NOMO-1 treated with dmso at 0.1 percent for 144 hours (cell line): ENCODE data around the gene C3orf33.

Source experiments
- DNase-seq: peaks from one replicate; lab custom pipeline; 2025; ENCODE audit not compliant: unreplicated experiment; lab: John Stamatoyannopoulos, UW

The C3orf33 gene

DNA sequence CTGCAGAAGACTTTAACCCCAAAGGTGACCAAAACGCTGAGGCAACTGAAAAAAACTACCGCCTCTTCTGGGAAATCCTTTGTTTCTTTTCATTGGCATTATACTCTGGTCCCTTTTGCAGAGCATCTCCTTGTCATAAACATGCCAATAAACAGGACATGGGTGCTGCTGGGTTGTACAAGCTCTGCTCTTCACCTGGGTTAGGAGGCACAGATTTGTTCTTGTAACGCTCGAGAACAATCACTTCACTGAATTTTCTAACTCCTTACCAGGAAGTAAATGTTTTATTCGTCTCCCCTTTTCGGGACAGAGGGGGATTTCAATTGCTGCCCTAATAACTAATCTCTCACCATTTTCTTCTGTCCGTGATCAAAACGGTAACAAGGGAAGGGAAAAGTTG lies 62.5 kb downstream of the C3orf33 start:
- no peak for DNase-seq

DNA sequence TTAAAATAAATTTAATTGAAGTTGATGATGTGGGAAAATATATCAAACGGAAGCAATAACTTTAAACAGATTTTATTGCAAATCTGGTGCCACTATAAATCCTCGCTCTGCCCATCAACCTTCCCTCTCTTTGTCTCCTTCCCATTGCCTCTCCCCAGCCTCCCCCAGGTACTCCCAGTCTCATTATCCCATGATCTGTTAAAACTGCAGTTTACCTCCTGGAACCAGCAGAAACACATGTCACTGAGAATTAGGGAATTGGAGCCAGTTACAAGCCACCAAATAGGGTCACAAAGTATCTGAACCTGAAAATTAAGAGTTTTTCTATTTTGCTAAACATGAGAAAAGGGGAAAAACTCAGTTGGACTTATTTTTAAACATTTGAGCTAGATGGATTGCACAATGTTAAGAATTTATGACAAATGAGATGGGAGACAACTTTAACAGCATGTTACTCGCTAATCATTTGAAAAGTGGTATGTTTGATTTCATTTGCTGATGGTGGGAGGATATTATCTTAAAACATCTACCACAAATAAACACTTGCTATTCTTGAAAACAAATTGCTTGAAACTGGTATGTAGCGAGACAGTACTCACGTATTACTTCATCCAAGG lies 63.6 kb downstream of the C3orf33 start:
- DNase-seq, result no peak

DNA sequence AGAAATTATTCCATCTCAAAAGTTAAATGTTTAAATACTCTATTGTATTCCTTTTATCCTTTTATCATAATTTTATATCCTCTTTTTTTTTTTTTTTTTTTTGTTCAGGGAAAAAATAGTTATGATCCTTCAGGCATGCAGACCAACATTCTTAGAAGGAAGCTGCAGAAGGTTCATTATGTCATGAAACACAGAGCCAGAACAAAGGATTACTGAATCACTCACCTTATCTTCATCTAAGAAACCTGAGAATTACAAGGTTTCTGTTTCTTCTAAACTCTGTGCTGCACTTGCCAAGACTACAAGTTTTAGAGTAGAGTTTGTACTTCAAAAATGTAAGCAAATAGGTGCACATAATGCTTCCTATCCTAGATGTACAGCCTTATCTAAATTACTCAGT lies 64.5 kb downstream of the C3orf33 start:
- DNase-seq, result no peak

DNA sequence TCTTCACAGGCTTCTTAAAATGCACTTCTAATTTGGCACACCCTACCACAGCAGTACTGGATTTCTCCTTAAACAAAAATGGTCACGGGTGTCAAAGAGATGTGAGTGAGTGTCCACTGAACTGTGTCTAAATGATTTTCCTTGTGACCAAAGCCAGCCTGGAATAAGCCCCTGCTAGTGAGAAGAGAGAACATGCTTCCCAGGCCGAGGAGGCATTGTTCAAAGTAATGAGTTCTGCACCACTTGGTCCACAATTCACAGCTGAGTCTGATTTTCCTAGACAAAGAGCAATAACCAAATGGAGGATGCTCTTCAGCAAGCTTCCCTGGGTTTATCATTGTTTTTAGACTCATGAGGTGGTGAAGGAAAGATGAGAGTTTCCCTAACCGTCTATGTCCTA lies 65.0 kb downstream of the C3orf33 start:
- no peak for DNase-seq

DNA sequence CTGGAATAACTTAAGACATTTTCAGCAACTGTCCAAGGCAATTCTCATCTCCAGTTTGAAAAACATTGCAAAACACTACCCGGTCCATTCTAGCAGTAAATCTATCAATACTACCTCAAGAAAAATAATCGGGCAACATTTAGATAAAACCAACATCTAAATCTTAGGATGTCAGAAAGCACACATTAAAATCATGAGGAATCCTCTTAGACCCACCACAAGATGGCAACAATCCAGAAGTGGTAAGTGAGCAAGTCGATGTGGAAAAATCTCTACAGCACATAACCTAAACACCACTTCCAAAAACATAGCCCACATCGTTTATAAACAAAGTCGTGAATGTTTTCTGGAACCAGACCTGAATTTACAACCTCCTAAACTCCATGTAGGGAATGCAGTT lies 66.9 kb downstream of the C3orf33 start:
- no peak for DNase-seq

DNA sequence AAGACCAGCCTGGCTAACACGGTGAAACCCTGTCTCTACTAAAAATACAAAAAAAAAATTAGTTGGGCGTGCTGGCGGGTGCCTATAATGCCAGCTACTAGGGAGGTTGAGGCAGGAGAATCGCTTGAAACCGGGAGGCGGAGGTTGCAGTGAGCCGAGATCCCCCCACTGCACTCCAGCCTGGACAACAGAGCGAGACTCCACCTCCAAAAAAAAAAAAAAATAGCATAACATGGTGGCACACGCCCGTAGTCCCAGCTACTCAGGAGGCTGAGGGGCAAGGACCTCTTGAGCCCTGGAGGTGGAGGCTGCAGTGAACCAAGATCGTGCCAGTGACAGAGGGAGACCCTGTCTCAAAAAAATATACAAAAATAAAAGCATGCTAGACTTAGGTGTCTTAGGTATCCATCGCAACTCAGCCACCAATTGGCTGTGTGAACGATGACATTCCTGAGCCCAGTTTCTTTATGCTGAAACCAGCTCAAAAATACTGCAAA lies 67.5 kb downstream of the C3orf33 start:
- DNase-seq, result no peak

DNA sequence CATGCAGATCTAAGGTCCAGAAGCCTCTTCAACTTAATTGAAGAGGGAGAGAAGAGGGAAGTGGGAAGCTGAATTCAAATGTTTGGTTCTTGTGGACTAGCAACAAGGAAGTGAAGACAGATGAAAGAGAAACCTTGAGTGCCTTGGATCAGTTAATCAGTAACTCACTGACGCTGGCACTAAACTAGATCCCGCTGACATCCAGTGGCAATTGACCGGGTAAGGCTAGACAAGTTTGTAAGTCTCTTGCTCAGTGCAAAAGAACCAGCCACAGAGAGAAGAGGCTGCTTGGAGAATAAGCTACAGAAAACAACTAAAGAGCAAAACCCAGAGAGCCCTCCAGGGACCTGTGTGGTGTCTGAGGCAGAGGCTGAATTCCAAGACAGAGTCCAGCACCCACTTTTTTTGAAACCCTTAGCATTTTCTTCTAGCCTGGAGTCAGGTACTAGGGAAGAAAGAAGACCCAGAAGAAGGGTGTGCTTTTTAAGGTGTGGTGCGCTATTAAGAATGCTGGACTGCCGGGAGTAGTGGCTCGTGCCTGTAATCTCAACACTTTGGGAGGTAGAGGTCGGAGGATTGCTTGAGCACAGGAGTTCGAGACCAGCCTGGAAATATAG lies 68.1 kb downstream of the C3orf33 start:
- peak; percentile 56 for DNase-seq

DNA sequence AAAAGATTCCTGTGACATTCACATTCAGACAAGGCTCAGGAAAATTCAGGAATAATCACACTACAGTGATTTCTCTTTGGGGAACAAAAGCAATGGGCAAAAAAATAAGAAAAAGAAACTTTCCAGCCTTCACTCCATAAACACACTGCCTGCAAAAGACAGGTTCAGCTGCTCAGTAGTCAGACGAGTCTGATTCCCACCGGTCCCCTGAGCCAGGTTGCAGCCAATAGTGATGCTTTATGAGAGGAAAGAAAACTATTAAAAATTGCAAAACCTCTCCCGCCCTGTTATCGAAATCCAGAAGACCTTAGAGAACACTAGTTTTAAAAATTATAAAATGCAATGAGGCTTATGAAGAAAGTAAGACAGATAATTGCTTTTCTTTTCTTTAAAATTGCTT lies 69.7 kb downstream of the C3orf33 start:
- DNase-seq, result no peak

DNA sequence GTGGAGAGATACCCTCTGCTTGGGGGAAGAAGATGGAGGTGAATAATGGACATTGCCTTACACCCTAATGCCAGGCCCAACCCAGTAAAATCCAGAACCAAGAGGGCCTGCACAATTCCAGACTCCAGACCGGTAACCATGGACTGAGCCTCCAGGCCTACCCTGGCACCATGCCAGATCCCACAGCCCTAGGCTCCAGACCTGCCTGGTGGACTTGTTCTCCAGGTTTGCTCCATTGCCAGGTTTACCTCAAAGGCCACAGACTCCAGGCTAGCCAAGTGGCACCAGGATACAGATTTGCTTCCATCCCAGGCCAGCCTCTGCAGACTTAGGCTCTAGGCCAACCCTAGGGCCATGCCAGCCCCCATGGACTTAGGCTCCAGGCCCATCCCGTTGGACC lies 75.2 kb downstream of the C3orf33 start:
- no peak for DNase-seq

DNA sequence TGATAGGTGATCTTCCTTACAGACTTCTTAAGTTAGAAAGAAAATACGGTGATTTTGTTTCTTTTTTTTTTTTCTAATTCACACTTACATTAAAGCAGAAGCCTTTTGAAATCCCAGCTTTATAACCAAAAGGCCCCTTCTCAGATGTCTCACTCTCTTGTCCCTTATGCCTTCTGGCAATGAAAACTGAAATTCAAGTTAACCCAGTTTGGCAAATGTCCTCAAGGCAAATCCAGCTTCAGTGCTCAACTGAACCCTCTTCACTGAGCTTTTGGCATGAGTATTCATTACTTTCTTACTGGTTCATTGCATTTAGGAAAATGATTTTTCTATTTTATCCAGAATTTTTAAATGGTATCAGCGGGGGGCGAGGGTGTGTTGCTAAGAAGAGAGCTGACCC lies 78.2 kb downstream of the C3orf33 start:
- DNase-seq, result no peak

DNA sequence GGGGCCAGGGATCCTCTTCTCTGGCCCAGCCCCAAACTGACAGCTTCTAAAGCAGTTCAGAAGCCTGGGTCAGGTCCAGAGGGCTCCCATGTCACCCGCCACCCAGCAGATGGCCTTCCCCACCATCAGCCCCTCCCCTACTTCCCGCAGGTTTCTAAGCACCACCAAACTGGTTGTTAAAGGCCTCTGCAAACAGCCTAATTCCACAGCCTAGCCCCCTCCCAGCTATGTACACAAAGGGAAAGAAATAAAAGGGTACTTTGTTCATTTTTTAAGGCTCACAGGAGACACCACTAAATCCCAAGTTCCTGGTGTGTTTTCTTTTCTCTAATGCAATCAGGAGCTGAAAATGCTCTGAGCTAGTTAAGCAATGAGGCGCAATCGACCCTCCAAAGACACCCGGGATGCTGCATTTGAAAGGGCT lies 91.8 kb downstream of the C3orf33 start:
- no peak for DNase-seq
